ENCODE measurements around the gene DESI1. TPM values are rescaled to one million over a fixed set of nuclear protein-coding genes. Genes with fewer than 3 reads are reported as not detected.

Gene DESI1
- total and polyA plus RNA-seq, 2 donors (not counting 1 experiment from before 2014, with no cell fraction given) = 17.3 to 26.3 TPM

GRCh38 chr22:41608386-41608785, 12.5 kb downstream of the DESI1 start:
- H3K4me3 ChIP-seq (ENCODE audit: control extremely low read depth in 1 of 5, extremely low read depth in 1 of 5, insufficient read depth in 1 of 5, low read depth in 2 of 5, low read length in 4 of 5) = no peak overlapping the region
- no peak overlapping the region for H3K4me2 ChIP-seq (replicated peaks; ENCODE audit: low read depth, low read length, poor library complexity, severe bottlenecking)
- intact Hi-C loops (cut with micrococcal nuclease) = no loop called here
- H3K9me3 Mint-ChIP-seq (ENCODE audit: insufficient read depth) = no peaks in the 10 kb centered on the region
- ATAC-seq (ENCODE audit: low read depth) = no peak
- peaks cover 14% of the 10 kb centered on the region for H4K20me1 ChIP-seq (ENCODE audit: control insufficient read depth, insufficient read depth, low read length, poor library complexity, severe bottlenecking)
- H3K27ac Mint-ChIP-seq = no peak overlapping the region
- H3K4me1 Mint-ChIP-seq = peaks cover 3% of the 10 kb centered on the region
- ChIA-PET POLR2A (no interaction called here), CTCF (interaction anchor here (0.8 kb wide), 1 partner anchor 10 kb away, joined by 3 read pairs; no protein-coding TSS in a partner anchor)
- H3K27ac ChIP-seq (ENCODE audit: low read length in 2 of 2) = no peak overlapping the region
- no peak for TF ChIP-seq EZH2 (IDR thresholded peaks at IDR 0.05; ENCODE audit: borderline replicate concordance, insufficient read depth, low read depth, low read length, poor library complexity, severe bottlenecking)
- TF ChIP-seq, protein P1, sequence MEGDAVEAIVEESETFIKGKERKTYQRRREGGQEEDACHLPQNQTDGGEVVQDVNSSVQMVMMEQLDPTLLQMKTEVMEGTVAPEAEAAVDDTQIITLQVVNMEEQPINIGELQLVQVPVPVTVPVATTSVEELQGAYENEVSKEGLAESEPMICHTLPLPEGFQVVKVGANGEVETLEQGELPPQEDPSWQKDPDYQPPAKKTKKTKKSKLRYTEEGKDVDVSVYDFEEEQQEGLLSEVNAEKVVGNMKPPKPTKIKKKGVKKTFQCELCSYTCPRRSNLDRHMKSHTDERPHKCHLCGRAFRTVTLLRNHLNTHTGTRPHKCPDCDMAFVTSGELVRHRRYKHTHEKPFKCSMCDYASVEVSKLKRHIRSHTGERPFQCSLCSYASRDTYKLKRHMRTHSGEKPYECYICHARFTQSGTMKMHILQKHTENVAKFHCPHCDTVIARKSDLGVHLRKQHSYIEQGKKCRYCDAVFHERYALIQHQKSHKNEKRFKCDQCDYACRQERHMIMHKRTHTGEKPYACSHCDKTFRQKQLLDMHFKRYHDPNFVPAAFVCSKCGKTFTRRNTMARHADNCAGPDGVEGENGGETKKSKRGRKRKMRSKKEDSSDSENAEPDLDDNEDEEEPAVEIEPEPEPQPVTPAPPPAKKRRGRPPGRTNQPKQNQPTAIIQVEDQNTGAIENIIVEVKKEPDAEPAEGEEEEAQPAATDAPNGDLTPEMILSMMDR (IDR thresholded peaks at IDR 0.05) = no peak
- H3K79me2 ChIP-seq (ENCODE audit: control insufficient read depth, insufficient read depth, low read length) = peaks cover 17% of the 10 kb centered on the region
- WGBS (ENCODE audit: insufficient coverage) = 96% methylated on average over 3 of the region's 3 CpGs
- no peak overlapping the region for H3K9ac ChIP-seq (ENCODE audit: low read length)
- H3K9me3 ChIP-seq (ENCODE audit: control extremely low read depth in 1 of 3, control insufficient read depth in 2 of 3, insufficient read depth in 1 of 3, low read length in 2 of 3) = no peaks in the 10 kb centered on the region
- H3K27me3 Mint-ChIP-seq = no peaks in the 10 kb centered on the region
- no peaks in the 10 kb centered on the region for H3K27me3 ChIP-seq (replicated peaks in 1 of 4; ENCODE audit: control extremely low read depth in 1 of 4, control insufficient read depth in 3 of 4, insufficient read depth in 4 of 4, low read length in 3 of 4)
- H3K36me3 ChIP-seq (replicated peaks in 1 of 2; ENCODE audit: control extremely low read depth in 1 of 2, control insufficient read depth in 1 of 2, extremely low read depth in 1 of 2, insufficient read depth in 2 of 2, low read length in 1 of 2) = peaks cover 7 to 28% of the 10 kb centered on the region in 2 experiments
- no peak overlapping the region for H2AFZ ChIP-seq (ENCODE audit: insufficient read depth, low read depth, low read length, poor library complexity, severe bottlenecking)
- H3K4me3 Mint-ChIP-seq = no peak overlapping the region
- no peak for DNase-seq
- peaks cover 3 to 6% of the 10 kb centered on the region in 2 donors for H3K4me1 ChIP-seq (ENCODE audit: control insufficient read depth in 2 of 2, insufficient read depth in 2 of 2, low read length in 2 of 2)

- POLR2A ChIA-PET = interaction anchor here (0.6 to 0.7 kb wide), 2 partner anchors 135 to 339 kb away, joined by 3 to 4 read pairs; partner anchors contain the start of genes ACO2 and PHF5A
- Histone ChIP-seq H3K36me3 (replicated peaks in 1 of 2; ENCODE audit: control extremely low read depth in 1 of 2, control insufficient read depth in 1 of 2, extremely low read depth in 1 of 2, insufficient read depth in 2 of 2, low read length in 1 of 2) (peaks cover 6 to 49% of the 10 kb centered on the region in 2 experiments), H3K4me3 (ENCODE audit: control extremely low read depth in 1 of 5, extremely low read depth in 1 of 5, insufficient read depth in 1 of 5, low read depth in 2 of 5, low read length in 4 of 5) (no peak overlapping the region), H3K9me3 (ENCODE audit: control extremely low read depth in 1 of 3, control insufficient read depth in 2 of 3, insufficient read depth in 1 of 3, low read length in 2 of 3) (no peaks in the 10 kb centered on the region), H3K27ac (ENCODE audit: low read length in 2 of 2) (no peak overlapping the region), H2AFZ (ENCODE audit: insufficient read depth, low read depth, low read length, poor library complexity, severe bottlenecking) (no peak overlapping the region), H3K4me2 (replicated peaks; ENCODE audit: low read depth, low read length, poor library complexity, severe bottlenecking) (no peak overlapping the region), H3K27me3 (replicated peaks in 1 of 4; ENCODE audit: control extremely low read depth in 1 of 4, control insufficient read depth in 3 of 4, insufficient read depth in 4 of 4, low read length in 3 of 4) (no peaks in the 10 kb centered on the region), H3K79me2 (ENCODE audit: control insufficient read depth, insufficient read depth, low read length) (no peaks in the 10 kb centered on the region), H3K4me1 (ENCODE audit: control insufficient read depth in 2 of 2, insufficient read depth in 2 of 2, low read length in 2 of 2) (peaks cover 3 to 6% of the 10 kb centered on the region in 2 donors), H3K9ac (ENCODE audit: low read length) (no peak overlapping the region), H4K20me1 (ENCODE audit: control insufficient read depth, insufficient read depth, low read length, poor library complexity, severe bottlenecking) (peaks cover 14% of the 10 kb centered on the region)
- peak; percentile 38 for DNase-seq
- Mint-ChIP-seq H3K4me1 (peaks cover 3% of the 10 kb centered on the region), H3K27me3 (no peaks in the 10 kb centered on the region), H3K9me3 (ENCODE audit: insufficient read depth) (no peaks in the 10 kb centered on the region), H3K4me3 (no peak overlapping the region), H3K27ac (peak overlapping the region; percentile 16)
- peak; percentile 62 for ATAC-seq (ENCODE audit: low read depth)
- CTCF ChIA-PET = no interaction called here
- intact Hi-C loops (cut with micrococcal nuclease) = no loop called here
- no peak for TF ChIP-seq EZH2 (IDR thresholded peaks at IDR 0.05; ENCODE audit: borderline replicate concordance, insufficient read depth, low read depth, low read length, poor library complexity, severe bottlenecking)
- TF ChIP-seq, protein P1 (IDR thresholded peaks at IDR 0.05) = no peak
- WGBS (ENCODE audit: insufficient coverage) = 43% methylated on average over 2 of the region's 4 CpGs
These were observed 16.9 kb downstream of the DESI1 start for GRCh38 chr22:41603873-41604332.

All from B cell (primary cell).